Stomach (tissue), 4 donors: ENCODE results near the gene AUTS2.

Source experiments
- EP300 ChIP-seq: sonication (generic); formaldehyde crosslinking; IDR thresholded peaks from one replicate; pipeline ENCODE4 v1.6.1; 2017; ENCODE audit warnings: antibody characterized with exemption
- POLR2A ChIP-seq, 4 donors: fragments of 450-650 bp; IDR thresholded peaks; one replicate each; pipeline ENCODE4 v1.6.1; 2016; ENCODE audit warnings: antibody characterized with exemption in 4 of 4, control low read depth in 2 of 4, mild to moderate bottlenecking in 1 of 4, moderate library complexity in 1 of 4
- POLR2AphosphoS5 ChIP-seq, 3 donors: sonication (generic); formaldehyde crosslinking; IDR thresholded peaks; one replicate each; pipeline ENCODE4 v1.6.1; 2016; ENCODE audit warnings: antibody characterized with exemption in 3 of 3
- TF ChIP-seq, protein P1 (sequence below), 7 experiments: fragments of 450-650 bp in 4 of 7; fragments of 200-600 bp in 3 of 7; sonication (generic) in 3 of 7; IDR thresholded peaks; one replicate each; pipeline ENCODE4 v1.5.1; 2016 to 2019; ENCODE audit warnings: antibody characterized with exemption in 7 of 7, control low read depth in 2 of 7, mild to moderate bottlenecking in 1 of 7

DNA sequence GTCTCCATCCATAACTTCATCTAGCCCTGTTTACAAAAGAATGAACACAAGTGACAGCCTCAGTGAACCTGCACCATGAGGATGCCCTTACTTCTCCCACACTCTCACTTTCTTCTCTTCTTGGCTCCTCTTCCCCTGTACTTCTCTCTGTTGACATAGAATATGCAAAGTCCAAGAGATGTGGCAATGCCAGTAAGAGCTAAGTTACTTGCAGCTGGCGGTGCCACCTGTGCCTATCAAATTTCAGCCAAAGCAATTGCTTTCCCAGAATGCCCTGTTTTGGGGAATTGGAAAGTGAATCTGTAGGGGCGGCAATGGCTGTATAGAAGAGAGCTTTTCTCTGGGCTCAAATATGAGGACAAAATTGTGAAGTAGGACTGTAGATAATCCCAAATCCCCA lies 557.8 kb downstream of the AUTS2 start:
- TF ChIP-seq, protein P1, sequence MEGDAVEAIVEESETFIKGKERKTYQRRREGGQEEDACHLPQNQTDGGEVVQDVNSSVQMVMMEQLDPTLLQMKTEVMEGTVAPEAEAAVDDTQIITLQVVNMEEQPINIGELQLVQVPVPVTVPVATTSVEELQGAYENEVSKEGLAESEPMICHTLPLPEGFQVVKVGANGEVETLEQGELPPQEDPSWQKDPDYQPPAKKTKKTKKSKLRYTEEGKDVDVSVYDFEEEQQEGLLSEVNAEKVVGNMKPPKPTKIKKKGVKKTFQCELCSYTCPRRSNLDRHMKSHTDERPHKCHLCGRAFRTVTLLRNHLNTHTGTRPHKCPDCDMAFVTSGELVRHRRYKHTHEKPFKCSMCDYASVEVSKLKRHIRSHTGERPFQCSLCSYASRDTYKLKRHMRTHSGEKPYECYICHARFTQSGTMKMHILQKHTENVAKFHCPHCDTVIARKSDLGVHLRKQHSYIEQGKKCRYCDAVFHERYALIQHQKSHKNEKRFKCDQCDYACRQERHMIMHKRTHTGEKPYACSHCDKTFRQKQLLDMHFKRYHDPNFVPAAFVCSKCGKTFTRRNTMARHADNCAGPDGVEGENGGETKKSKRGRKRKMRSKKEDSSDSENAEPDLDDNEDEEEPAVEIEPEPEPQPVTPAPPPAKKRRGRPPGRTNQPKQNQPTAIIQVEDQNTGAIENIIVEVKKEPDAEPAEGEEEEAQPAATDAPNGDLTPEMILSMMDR (IDR thresholded peaks at IDR 0.05): no peak
- TF ChIP-seq POLR2A (IDR thresholded peaks at IDR 0.05) (no peak), POLR2AphosphoS5 (IDR thresholded peaks at IDR 0.05) (no peak), EP300 (no peak)
